Epithelial cell of esophagus (primary cell): ENCODE measurements around the gene HSDL2.
"Not testable (repeated sequence)": the region's sequence is repeated elsewhere in the genome, so short reads cannot be mapped to it uniquely, and the experiment has no call there.

Experiments used
- DNase-seq: peaks from one replicate; pipeline ENCODE4 v3.0.0; 2010; ENCODE audit warnings: low read depth
- H3K4me3 ChIP-seq: 2 replicates; pipeline ENCODE4 v1.5.1; 2011; ENCODE audit warnings: mild to moderate bottlenecking, low read length, control low read depth
- TF ChIP-seq, protein P1 (sequence below): IDR thresholded peaks from 2 replicates; pipeline ENCODE4 v1.5.1; 2011; ENCODE audit warnings: low read depth, mild to moderate bottlenecking, low read length, control low read depth, inconsistent platforms; ENCODE audit not compliant: insufficient read depth; ENCODE audit errors: missing control alignments

Gene HSDL2

DNA sequence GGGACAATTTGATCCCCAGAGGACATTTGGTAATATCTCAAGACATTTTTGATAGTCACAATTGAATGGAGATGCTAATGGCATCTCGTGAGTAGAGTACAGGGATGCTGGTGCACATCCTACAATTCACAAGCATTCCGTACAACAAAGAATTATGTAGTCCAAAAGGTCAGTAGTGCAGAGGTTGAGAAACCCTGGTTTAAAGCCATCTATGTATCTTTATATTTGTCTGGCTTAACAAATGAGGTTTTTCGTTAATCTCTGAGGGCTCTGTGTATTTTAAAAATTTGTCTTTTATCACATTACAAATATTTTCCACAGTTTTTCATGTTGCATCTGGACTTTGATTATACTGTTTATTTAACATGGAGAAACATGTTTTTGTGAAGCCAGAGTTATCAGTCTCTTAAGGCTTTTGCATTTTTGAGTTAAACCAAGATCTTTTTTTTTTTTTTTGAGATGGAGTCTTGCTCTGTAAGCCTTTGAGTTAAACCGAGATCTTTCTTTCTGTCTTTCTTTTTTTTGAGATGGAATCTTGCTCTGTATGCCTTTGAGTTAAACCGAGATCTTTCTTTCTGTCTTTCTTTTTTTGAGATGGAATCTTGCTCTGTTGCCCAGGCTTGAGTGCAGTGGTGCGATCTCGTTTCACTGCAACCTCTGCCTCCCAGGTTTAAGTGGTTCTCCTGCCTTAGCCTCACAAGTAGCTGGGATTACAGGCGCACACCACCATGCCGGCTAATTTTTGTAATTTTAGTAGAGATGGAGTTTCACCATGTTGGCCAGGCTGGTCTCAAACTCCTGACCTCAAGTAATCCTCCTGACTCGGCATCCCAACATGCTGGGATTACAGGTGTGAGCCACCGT lies 2.8 kb downstream of the HSDL2 start:
- DNase-seq, result no peak
- H3K4me3 ChIP-seq, result no peak overlapping the region
- TF ChIP-seq, protein P1, sequence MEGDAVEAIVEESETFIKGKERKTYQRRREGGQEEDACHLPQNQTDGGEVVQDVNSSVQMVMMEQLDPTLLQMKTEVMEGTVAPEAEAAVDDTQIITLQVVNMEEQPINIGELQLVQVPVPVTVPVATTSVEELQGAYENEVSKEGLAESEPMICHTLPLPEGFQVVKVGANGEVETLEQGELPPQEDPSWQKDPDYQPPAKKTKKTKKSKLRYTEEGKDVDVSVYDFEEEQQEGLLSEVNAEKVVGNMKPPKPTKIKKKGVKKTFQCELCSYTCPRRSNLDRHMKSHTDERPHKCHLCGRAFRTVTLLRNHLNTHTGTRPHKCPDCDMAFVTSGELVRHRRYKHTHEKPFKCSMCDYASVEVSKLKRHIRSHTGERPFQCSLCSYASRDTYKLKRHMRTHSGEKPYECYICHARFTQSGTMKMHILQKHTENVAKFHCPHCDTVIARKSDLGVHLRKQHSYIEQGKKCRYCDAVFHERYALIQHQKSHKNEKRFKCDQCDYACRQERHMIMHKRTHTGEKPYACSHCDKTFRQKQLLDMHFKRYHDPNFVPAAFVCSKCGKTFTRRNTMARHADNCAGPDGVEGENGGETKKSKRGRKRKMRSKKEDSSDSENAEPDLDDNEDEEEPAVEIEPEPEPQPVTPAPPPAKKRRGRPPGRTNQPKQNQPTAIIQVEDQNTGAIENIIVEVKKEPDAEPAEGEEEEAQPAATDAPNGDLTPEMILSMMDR, result no peak

- TF ChIP-seq, protein P1, result no peak
- no peak for DNase-seq
- H3K4me3 ChIP-seq, result no peak overlapping the region
These were observed 4.3 kb downstream of the HSDL2 start for GRCh38 chr9:112384219-112384618.

DNA sequence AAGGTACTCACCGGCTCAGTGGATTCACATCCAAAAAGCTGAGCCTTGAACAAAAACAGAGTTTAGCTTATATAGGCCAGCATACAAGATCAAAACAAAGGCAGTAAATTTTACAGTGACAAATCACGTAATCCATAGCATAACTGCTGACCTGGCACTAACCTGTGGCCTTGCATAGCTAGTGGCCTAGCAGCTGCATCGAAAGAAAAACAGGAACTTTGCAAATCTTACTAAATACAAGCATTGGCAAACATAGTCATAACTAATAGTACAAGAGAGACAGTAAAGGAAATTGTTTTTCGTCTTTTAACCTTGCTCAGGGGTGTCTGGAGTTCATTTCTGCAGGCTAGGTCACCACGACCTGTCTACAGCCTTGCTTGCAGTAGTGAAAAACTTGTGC lies 4.8 kb downstream of the HSDL2 start:
- TF ChIP-seq, protein P1, result no peak
- no peak overlapping the region for H3K4me3 ChIP-seq
- DNase-seq, result no peak

DNA sequence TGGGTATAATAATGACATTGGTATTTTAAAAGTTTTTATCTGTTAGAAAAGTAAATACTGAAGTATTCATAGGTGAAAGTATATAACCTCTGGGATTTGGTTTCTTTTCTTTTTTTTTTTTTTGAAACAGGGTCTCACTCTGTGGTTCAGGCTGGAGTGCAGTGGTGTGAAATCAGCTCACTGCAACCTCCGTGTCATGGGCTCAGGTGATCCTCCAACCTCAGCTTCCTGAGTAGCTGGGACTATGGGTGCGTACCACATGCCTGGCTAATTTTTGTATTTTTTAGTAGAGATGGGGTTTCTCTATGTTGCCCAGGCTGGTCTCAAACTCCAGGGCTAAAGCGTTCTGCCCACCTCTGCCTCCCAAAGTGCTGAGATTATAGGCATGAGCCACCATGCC lies 7.2 kb downstream of the HSDL2 start:
- TF ChIP-seq, protein P1, result no peak
- no peak overlapping the region for H3K4me3 ChIP-seq

DNA sequence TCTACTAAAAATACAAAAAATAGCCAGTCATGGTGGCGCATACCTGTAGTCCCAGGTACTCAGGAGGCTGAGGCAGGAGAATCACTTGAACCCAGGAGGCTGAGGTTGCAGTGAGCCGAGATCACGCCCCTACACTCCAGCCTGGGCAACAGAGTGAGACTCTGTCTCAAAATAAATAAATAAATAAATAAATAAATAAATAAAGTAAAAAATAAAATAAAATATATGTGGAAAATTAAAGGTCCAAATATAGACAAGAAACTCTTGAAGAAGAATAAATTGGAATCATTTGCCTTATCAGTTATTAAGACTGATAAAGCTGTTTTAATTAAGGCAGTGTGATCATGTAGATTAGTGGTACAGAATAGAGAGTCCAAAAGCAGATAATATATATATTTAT lies 10.0 kb downstream of the HSDL2 start:
- not testable (repeated sequence) for DNase-seq, H3K4me3 ChIP-seq

More for the DNA sequence above, 7.2 kb downstream of the HSDL2 start:
- DNase-seq, result no peak

DNA sequence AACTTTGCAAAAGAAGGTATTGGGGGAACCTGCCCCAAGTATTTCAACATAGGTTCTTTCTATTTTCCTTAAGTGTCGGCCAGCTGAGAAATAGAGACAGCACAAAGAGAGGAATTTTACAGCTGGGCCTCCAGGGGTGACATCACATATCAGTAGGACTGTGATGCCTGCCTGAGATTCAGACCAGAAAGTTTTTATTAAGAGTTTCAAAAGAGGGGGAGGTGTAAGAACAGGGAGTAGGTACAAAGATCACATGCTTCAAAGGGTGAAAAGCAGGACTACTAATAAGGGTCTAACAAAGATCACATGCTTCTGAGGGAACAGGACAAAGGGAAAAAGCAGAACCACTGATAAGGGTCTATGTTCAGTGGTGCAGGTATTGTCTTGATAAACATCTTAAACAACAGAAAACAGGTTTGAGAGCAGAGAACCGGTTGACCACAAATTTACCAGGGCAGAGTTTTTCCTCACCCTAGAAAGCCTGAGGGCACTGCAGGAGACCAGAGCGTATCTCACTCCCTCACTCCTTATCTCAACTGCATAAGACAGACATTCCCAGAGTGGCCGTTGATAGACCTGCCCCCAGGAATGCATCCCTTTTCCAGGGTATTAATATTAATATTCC lies 12.1 kb downstream of the HSDL2 start:
- not testable (repeated sequence) for DNase-seq, H3K4me3 ChIP-seq

GRCh38 chr9:112393146-112393545 lies 13.2 kb downstream of the HSDL2 start:
- not testable (repeated sequence) for DNase-seq, H3K4me3 ChIP-seq

DNA sequence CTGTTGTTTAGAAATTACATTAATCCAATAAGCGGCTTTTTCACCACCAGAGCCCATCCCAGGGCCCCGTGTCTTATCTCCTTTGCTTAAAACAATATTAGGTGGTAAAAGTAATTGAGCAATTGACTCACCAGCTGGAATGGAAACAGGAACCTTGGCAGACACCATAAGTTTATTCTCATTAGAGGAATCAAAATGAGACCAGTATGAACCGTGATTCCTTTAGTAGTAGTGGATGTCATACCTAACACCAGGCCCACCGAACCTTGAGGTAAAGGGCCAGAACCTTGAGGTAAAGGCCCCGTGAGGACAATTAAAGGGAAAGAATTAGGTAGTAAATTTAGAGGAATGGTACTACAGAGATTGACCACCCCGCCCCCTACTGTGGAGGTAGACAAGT lies 16.5 kb downstream of the HSDL2 start:
- TF ChIP-seq, protein P1, result no peak
- no peak for DNase-seq
- H3K4me3 ChIP-seq, result no peak overlapping the region
